HG03439 (cell line): ENCODE results near the gene BAIAP2L2.

Experiments used
- ATAC-seq: cut with Tn5 transposase; IDR thresholded peaks from one replicate; pipeline ENCODE4 v1.9.1; 2021; ENCODE audit warnings: mild to moderate bottlenecking, moderate library complexity; ENCODE audit not compliant: unreplicated experiment

Gene BAIAP2L2

GRCh38 chr22:38108561-38109319, 1.7 kb downstream of the BAIAP2L2 start:
- no peak for ATAC-seq

GRCh38 chr22:38107692-38108515, 2.6 kb downstream of the BAIAP2L2 start:
- ATAC-seq: no peak

- ATAC-seq: no peak
Measured at GRCh38 chr22:38106814-38107578, 3.5 kb downstream of the BAIAP2L2 start.

- no peak for ATAC-seq
Measured at GRCh38 chr22:38104084-38104483, 6.4 kb downstream of the BAIAP2L2 start.

- no peak for ATAC-seq
Measured at GRCh38 chr22:38103641-38104040, 6.8 kb downstream of the BAIAP2L2 start.

- ATAC-seq: no peak
Measured at GRCh38 chr22:38098410-38099249, 11.9 kb downstream of the BAIAP2L2 start.

GRCh38 chr22:38097557-38098409, 12.7 kb downstream of the BAIAP2L2 start:
- no peak for ATAC-seq

GRCh38 chr22:38097058-38097457, 13.4 kb downstream of the BAIAP2L2 start:
- no peak for ATAC-seq

GRCh38 chr22:38089474-38089851, 21.0 kb downstream of the BAIAP2L2 start:
- ATAC-seq: no peak

GRCh38 chr22:38088629-38089473, 21.6 kb downstream of the BAIAP2L2 start:
- ATAC-seq: no peak

- no peak for ATAC-seq
Measured at GRCh38 chr22:38087855-38088254, 22.6 kb downstream of the BAIAP2L2 start.

GRCh38 chr22:38086942-38087341, 23.5 kb downstream of the BAIAP2L2 start:
- no peak for ATAC-seq

GRCh38 chr22:38086001-38086845, 24.3 kb downstream of the BAIAP2L2 start:
- ATAC-seq: no peak

GRCh38 chr22:38085501-38085900, 25.0 kb downstream of the BAIAP2L2 start:
- ATAC-seq: no peak

GRCh38 chr22:38085056-38085455, 25.4 kb downstream of the BAIAP2L2 start:
- ATAC-seq: no peak

GRCh38 chr22:38083931-38084631, 26.4 kb downstream of the BAIAP2L2 start, which contains the start of gene SLC16A8:
TSS of gene SLC16A8 (minus strand) at chr22:38084184. CDS start at chr22:38082873, 1,311 bp downstream.
- ATAC-seq: no peak
